HepG2 (cell line): ENCODE results near the gene MAPKAPK3. TPM values are rescaled to one million over a fixed set of nuclear protein-coding genes. Genes with fewer than 3 reads are reported as not detected.

Source experiments
- DRAP1 ChIP-seq: IDR thresholded peaks from 2 replicates; pipeline ENCODE4 v1.6.1; 2016; ENCODE audit warnings: missing genetic modification reagents, missing compliant biosample characterization
- ESRRA ChIP-seq: sonication (generic); formaldehyde crosslinking; IDR thresholded peaks from 2 replicates; pipeline ENCODE4 v1.5.1; 2020; ENCODE audit warnings: mild to moderate bottlenecking, low read depth, missing genetic modification reagents
- FOSL2 ChIP-seq: sonication (generic); formaldehyde crosslinking; IDR thresholded peaks from 2 replicates; pipeline ENCODE4 v1.4.0; 2020; ENCODE audit warnings: missing genetic modification reagents
- MTA3 ChIP-seq: sonication (generic); formaldehyde crosslinking; IDR thresholded peaks from 2 replicates; pipeline ENCODE4 v1.4.0; 2020; ENCODE audit warnings: missing genetic modification reagents
- MXI1 ChIP-seq: IDR thresholded peaks from 3 replicates; pipeline ENCODE4 v1.6.1; 2012; ENCODE audit warnings: low read depth, low read length, inconsistent platforms, borderline replicate concordance
- NPAS2 ChIP-seq: sonication (generic); formaldehyde crosslinking; IDR thresholded peaks from 2 replicates; pipeline ENCODE4 v1.8.0; 2022; ENCODE audit warnings: mild to moderate bottlenecking, missing genetic modification reagents, borderline replicate concordance
- NR2F1 ChIP-seq, 2 experiments: fragments of 450-650 bp in 1 of 2; formaldehyde crosslinking in 1 of 2; IDR thresholded peaks; 2 replicates each; pipeline versions ENCODE4 v1.5.0 to v1.6.1; 2016 to 2020; ENCODE audit warnings: mild to moderate bottlenecking in 1 of 2, missing compliant biosample characterization in 1 of 2, missing genetic modification reagents in 1 of 2, moderate library complexity in 1 of 2
- PBX2 ChIP-seq: IDR thresholded peaks from 2 replicates; pipeline ENCODE4 v1.6.1; 2016; ENCODE audit warnings: control low read depth
- PRDM4 ChIP-seq: sonication (generic); formaldehyde crosslinking; IDR thresholded peaks from 2 replicates; pipeline ENCODE4 v1.9.0; 2021; ENCODE audit warnings: missing genetic modification reagents, borderline replicate concordance
- TCF7L2 ChIP-seq: IDR thresholded peaks from 2 replicates; pipeline ENCODE4 v1.6.1; 2011; ENCODE audit warnings: mild to moderate bottlenecking, low read depth, low read length, moderate library complexity
- THAP11 ChIP-seq: IDR thresholded peaks from 2 replicates; pipeline ENCODE4 v1.6.1; 2016; ENCODE audit warnings: missing biosample characterization, missing genetic modification reagents
- ZBTB49 ChIP-seq: sonication (generic); formaldehyde crosslinking; IDR thresholded peaks from 2 replicates; pipeline ENCODE4 v1.4.0; 2020; ENCODE audit warnings: missing genetic modification reagents, borderline replicate concordance
- ZFYVE20 ChIP-seq: sonication (generic); formaldehyde crosslinking; IDR thresholded peaks from 2 replicates; pipeline ENCODE4 v1.8.0; 2023; ENCODE audit warnings: low read depth, mild to moderate bottlenecking, moderate library complexity, missing genetic modification reagents, borderline replicate concordance
- ZNF296 ChIP-seq: sonication (generic); formaldehyde crosslinking; conservative IDR thresholded peaks from 2 replicates; pipeline ENCODE4 v1.5.0; 2020; ENCODE audit warnings: mild to moderate bottlenecking, missing genetic modification reagents
- ZNF414 ChIP-seq: sonication (generic); formaldehyde crosslinking; IDR thresholded peaks from 2 replicates; pipeline ENCODE4 v1.5.0; 2020; ENCODE audit warnings: missing genetic modification reagents
- ZNF441 ChIP-seq: sonication (generic); formaldehyde crosslinking; IDR thresholded peaks from 2 replicates; pipeline ENCODE4 v1.7.0; 2021; ENCODE audit warnings: missing genetic modification reagents, borderline replicate concordance
- ZNF496 ChIP-seq: sonication (generic); formaldehyde crosslinking; IDR thresholded peaks from 2 replicates; pipeline ENCODE4 v1.8.1; 2023; ENCODE audit warnings: mild to moderate bottlenecking, moderate library complexity, missing genetic modification reagents; ENCODE audit not compliant: insufficient replicate concordance
- ZSCAN9 ChIP-seq: IDR thresholded peaks from 2 replicates; pipeline ENCODE4 v1.6.1; 2016; ENCODE audit warnings: borderline replicate concordance
- polyA plus RNA-seq, 8 experiments: library from polyadenylated mRNA; depleted of rRNA in 3 of 8; stranded (reverse) in 7 of 8; unstranded in 1 of 8; fragments of >200 nt; fragmentation: Illumina TruSeq in 4 of 8; extraction: Trizol in 4 of 8; gene quantifications; 2 replicates each; pipeline versions ENCODE4 v1.2.1 to v1.2.3, GENCODE V29; 2011 to 2016; ENCODE audit warnings: low read depth in 4 of 8, missing spikeins in 1 of 8, mixed read lengths in 1 of 8; ENCODE audit not compliant: insufficient read depth in 1 of 8
- total RNA-seq, 5 experiments: library from RNA; depleted of rRNA; stranded (reverse); fragments of >200 nt; fragmentation: Illumina TruSeq; extraction: Trizol; gene quantifications; 2 replicates each; pipeline ENCODE4 v1.2.3, GENCODE V29; 2016; ENCODE audit warnings: low read depth in 1 of 5
- TF ChIP-seq, protein P1 (sequence below): IDR thresholded peaks from 2 replicates; pipeline ENCODE4 v1.6.1; 2012; ENCODE audit warnings: low read depth, low read length, improper control_type of control experiment

The MAPKAPK3 gene
- total and polyA plus RNA-seq, 2 of the 13 experiments (the other 11 are each of a cell fraction or from before 2014, with no cell fraction given) = 39.9 to 41.2 TPM

DNA sequence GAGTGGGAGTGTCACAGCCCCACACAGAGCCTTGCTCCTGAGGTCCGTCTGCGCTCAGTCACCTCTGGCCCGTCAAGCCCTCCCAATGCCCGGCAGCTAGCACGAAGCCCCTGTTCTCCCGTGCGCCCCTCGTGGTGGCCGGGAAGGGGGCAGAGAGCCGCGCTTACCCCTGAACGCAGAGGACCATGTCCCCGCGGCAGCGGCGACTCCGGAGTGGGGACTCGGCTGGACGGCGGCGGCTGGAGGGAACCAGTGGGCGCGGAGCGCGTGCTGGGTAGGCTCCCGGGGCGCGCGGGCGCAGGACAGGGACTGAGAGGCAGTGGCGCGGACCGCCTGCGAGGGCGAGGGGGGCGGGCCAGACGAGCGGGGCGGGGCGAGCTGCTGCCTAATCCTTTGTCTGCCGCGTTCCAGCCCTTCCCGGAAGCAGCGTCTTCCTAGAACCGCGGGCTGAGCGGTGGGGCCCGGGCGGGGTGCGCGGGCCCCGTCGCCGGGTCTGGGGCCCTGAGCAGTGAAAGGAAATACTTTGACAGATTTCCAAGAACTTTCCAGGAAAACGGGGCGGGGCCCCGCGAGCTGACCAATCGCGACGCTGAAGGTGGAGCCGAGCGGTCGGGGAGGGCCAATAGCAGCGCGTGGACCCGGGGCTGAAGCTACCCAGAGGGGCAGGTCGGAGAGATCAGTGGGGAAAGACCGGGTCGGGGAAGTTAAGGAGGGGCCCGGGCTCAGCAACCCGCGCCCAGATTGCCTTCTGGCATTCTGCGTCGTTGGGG is 5.3 kb upstream of the MAPKAPK3 start, which contains the start of gene CISH (continued):
- TF ChIP-seq, protein P1, sequence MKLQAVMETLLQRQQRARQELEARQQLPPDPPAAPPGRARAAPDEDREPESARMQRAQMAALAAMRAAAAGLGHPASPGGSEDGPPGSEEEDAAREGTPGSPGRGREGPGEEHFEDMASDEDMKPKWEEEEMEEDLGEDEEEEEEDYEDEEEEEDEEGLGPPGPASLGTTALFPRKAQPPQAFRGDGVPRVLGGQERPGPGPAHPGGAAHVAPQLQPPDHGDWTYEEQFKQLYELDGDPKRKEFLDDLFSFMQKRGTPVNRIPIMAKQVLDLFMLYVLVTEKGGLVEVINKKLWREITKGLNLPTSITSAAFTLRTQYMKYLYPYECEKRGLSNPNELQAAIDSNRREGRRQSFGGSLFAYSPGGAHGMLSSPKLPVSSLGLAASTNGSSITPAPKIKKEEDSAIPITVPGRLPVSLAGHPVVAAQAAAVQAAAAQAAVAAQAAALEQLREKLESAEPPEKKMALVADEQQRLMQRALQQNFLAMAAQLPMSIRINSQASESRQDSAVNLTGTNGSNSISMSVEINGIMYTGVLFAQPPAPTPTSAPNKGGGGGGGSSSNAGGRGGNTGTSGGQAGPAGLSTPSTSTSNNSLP = no peak
- no peak for TF ChIP-seq PBX2 (CRISPR knock-in tag)
- TF ChIP-seq THAP11 (CRISPR knock-in tag) = peak; percentile 65
- TF ChIP-seq FOSL2 (CRISPR knock-in tag) = 0 out of 2 replicates have a peak, but pooled peaks have one; percentile 4
- no peak for TF ChIP-seq ZNF496 (CRISPR knock-in tag)
- TF ChIP-seq PRDM4 (CRISPR knock-in tag) = no peak; the same call in 1 of the 2 replicates
- no peak for TF ChIP-seq ZNF296 (CRISPR knock-in tag)
- peak; percentile 28 for TF ChIP-seq ESRRA (CRISPR knock-in tag)
- TF ChIP-seq NPAS2 = no peak
- TF ChIP-seq ZBTB49 = no peak
- no peak for TF ChIP-seq MTA3
- 0 out of 2 replicates have a peak, but pooled peaks have one; percentile 18 for TF ChIP-seq DRAP1 (CRISPR knock-in tag)
- peak; percentile 47; the same call in 1 of the 3 replicates for TF ChIP-seq MXI1
- TF ChIP-seq ZSCAN9 (CRISPR knock-in tag) = peak; percentile 33; the same call in 1 of the 2 replicates
- TF ChIP-seq TCF7L2 = no peak
- TF ChIP-seq ZNF414 (CRISPR knock-in tag) = no peak
- TF ChIP-seq ZNF441 = peak; percentile 76; the same call in 1 of the 2 replicates
- no peak for TF ChIP-seq ZFYVE20 (CRISPR knock-in tag)
- no peak for TF ChIP-seq NR2F1 (CRISPR knock-in tag; IDR thresholded peaks at IDR 0.05)
